GM12874 (cell line): ENCODE results near the gene RXRB.

Experiments
- TF ChIP-seq, protein P1 (sequence below): IDR thresholded peaks from 2 replicates; pipeline ENCODE4 v1.5.1; 2011; ENCODE audit warnings: low read depth, mild to moderate bottlenecking, control low read depth, low read length, moderate library complexity; ENCODE audit not compliant: insufficient read depth

The RXRB gene

GRCh38 chr6:33166811-33167210 lies 33.7 kb downstream of the RXRB start:
- TF ChIP-seq, protein P1, sequence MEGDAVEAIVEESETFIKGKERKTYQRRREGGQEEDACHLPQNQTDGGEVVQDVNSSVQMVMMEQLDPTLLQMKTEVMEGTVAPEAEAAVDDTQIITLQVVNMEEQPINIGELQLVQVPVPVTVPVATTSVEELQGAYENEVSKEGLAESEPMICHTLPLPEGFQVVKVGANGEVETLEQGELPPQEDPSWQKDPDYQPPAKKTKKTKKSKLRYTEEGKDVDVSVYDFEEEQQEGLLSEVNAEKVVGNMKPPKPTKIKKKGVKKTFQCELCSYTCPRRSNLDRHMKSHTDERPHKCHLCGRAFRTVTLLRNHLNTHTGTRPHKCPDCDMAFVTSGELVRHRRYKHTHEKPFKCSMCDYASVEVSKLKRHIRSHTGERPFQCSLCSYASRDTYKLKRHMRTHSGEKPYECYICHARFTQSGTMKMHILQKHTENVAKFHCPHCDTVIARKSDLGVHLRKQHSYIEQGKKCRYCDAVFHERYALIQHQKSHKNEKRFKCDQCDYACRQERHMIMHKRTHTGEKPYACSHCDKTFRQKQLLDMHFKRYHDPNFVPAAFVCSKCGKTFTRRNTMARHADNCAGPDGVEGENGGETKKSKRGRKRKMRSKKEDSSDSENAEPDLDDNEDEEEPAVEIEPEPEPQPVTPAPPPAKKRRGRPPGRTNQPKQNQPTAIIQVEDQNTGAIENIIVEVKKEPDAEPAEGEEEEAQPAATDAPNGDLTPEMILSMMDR = no peak

DNA sequence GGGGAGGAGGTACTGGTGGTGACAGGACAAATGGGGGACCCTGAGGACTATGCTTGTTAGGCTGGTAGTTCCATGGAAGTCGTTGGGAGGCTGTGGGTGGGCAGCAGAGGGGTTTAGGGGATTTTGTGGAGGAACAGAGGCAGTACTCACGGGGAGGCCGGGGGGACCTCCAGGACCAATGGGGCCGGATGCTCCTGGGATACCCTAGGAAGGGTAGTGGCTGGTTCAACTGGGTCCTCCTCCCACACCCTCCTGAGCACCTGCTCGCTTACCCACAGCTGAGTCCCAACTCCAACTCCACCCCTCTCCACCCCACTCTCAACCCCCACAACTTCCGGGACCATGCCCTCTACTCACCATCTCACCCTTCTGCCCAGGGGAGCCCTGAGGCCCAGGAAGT lies 34.1 kb downstream of the RXRB start:
- TF ChIP-seq, protein P1 = no peak

GRCh38 chr6:33165581-33166258 lies 34.7 kb downstream of the RXRB start:
- TF ChIP-seq, protein P1 = no peak

GRCh38 chr6:33164665-33165373 lies 35.6 kb downstream of the RXRB start:
- TF ChIP-seq, protein P1 = no peak

- TF ChIP-seq, protein P1 = no peak
Observed at GRCh38 chr6:33164176-33164575, 36.3 kb downstream of the RXRB start.

DNA sequence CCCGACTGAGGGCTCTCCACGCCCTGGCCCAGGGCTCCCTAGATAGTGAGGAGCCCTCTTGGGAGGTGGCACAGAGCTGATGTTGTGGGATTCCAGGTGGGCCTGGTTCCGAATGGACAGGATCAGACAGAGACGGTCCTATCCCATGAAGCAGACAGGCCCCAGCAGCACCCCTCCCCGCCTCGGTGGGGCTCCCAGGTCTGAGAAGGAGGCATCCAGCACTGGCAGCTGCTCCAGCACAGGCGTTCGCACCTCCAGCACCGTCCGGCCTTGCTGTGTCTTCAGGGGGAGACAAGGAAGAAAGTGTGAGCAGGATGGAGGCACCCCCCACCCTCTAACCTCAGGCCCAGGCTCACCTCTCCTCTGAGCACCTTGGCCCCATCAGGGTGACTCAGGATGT lies 36.9 kb downstream of the RXRB start:
- TF ChIP-seq, protein P1 = no peak

DNA sequence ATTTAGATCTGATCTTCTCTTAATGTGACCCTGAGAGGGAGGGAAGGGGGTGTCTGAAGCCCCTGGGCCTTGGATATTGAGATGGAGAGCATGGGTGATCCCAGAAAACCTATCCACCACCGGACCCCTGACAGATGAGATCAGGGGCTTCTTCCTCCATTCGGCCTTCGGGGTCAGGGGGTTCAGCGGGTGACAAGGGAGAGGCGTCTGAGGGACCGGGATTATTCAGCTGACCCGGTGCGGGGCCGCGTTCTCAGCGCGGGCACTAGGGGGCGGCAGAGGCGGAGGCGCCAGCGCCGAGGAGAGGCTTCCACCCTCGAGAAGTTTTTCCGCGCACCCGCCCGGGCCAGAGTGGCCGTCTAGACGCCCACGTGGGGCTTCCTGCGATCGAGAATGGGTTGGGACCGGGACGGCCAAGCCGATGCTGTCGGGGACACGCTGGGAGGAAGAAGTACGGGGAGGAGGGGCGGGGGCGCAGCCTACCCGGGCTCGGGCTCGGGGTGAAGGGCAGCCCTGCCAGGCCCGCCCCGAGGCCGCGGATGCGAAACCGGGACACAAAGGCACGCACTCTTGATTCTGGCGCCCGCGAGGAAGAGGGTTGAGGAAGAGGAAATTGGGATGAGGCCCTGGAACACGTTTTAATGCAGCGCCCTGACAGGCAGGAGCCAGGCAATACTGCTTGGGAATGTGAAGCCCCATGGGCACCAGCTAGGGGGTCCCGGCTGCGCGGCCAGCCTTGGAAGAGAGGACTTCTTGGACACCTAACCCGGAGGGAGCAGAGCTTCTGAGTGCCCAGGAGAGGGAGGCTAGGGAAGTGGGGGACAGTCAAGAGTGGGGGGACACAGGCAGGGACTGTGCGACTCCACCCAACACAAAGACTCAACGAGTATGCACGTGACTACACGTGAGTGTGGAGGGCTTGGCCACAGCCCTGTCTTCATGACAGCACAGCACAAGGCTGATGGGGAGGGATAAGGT lies 38.8 kb downstream of the RXRB start:
- TF ChIP-seq, protein P1 = peak; percentile 98
